Measurements from ENCODE around the gene EBF4.

DNA sequence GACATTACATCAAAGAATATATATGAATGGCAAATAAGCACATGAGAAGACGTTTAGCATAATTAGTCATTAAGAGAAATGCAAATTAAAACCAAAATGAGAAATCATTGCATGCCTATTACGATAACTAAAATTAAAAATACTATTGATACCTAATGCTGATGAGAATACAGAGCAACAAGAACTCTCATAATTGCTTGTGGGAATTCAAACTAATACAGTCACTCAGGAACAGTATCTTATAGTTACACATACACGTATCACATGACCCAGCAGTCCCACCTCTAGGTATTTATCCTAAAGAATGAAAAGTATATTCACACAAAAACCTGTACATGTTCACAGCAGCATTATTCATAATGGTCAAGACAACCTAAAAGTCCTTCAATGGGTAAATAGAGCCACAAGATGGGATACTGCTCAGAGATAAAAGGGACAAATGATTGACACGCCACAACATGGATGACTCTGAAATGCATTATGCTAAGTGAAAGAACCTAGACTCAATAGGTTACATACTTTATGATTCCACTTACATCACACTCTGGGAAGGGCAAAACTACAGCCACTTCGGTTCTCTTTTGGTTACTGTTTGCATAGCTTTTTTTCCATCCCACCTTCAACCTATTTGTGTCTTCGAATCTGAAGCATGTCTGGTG is 91.5 kb downstream of the EBF4 start:
- TF ChIP-seq POLR2AphosphoS5 (IDR thresholded peaks at IDR 0.05; ENCODE audit: low read depth, low read length) (no peak), POLR2A (IDR thresholded peaks at IDR 0.05; ENCODE audit: low read depth, low read length) (no peak), TAF1 (IDR thresholded peaks at IDR 0.05; ENCODE audit: borderline replicate concordance, low read depth, low read length) (no peak)
